ENCODE results near the gene TNFAIP3. TPM values are rescaled to one million over a fixed set of nuclear protein-coding genes. Genes with fewer than 3 reads are reported as not detected.

The TNFAIP3 gene
- total and polyA plus RNA-seq, 2 experiments from 2014 or later = 73.4 to 141 TPM

- H3K27ac ChIP-seq = peak overlapping the region; percentile 61
- TF ChIP-seq EZH2phosphoT487 (IDR thresholded peaks at IDR 0.05; ENCODE audit: low read depth, severe bottlenecking, unreplicated experiment) = no peak
- H3K36me3 ChIP-seq (replicated peaks; ENCODE audit: insufficient read depth, low read depth) = no peaks in the 10 kb centered on the region
- whole genome bisulfite sequencing (ENCODE audit: low lambda C conversion rate, missing lambda C conversion rate) = 30% methylated on average over 11 of the region's 11 CpGs
- no peaks in the 10 kb centered on the region for H3K27me3 ChIP-seq
- no peak overlapping the region for H3K4me3 ChIP-seq
- H2AFZ ChIP-seq = no peak overlapping the region
- no peaks in the 10 kb centered on the region for H3K9me3 ChIP-seq (ENCODE audit: low read depth)
- peaks cover 5% of the 10 kb centered on the region for H3K4me1 ChIP-seq (ENCODE audit: insufficient read depth)
- no peaks in the 10 kb centered on the region for H3K9me2 ChIP-seq (replicated peaks; ENCODE audit: insufficient read depth)
- peak overlapping the region; percentile 14 for H3K4me2 ChIP-seq
- peak; percentile 69 for DNase-seq (ENCODE audit: low spot score)
- H3K79me2 ChIP-seq = no peaks in the 10 kb centered on the region
- H4K20me1 ChIP-seq (ENCODE audit: insufficient read depth, poor library complexity, severe bottlenecking) = no peaks in the 10 kb centered on the region
Observed at GRCh38 chr6:137823826-137824555, 43.1 kb upstream of the TNFAIP3 start.

GRCh38 chr6:137824556-137824879, 42.5 kb upstream of the TNFAIP3 start:
- H3K27ac ChIP-seq = peak overlapping the region; percentile 61

DNA sequence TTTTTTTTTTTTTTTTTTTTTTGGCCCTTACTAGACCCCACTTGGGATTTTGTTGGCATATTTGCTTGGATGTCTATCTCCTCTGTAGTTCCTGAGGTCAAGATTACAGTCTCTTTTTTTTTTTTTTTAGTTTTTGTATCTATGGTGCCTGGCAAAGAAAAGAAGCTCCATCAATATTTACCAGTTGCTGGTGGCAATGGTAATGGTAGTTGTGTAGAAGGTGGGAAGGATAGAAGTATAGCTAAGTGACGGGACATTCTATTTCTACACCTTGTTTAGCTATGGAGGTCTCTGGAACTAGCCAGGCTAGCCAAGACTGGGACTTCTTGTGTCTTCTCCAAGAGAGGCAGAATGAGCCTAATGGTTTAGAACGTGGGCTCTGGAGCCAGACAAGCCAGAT, 42.2 kb upstream of the TNFAIP3 start:
- no peaks in the 10 kb centered on the region for H3K27me3 ChIP-seq
- H3K9me3 ChIP-seq (ENCODE audit: low read depth) = no peaks in the 10 kb centered on the region
- H3K79me2 ChIP-seq = no peaks in the 10 kb centered on the region
- H3K27ac ChIP-seq = no peak overlapping the region
- no peaks in the 10 kb centered on the region for H4K20me1 ChIP-seq (ENCODE audit: insufficient read depth, poor library complexity, severe bottlenecking)
- 84% methylated on average over 2 of the region's 2 CpGs for WGBS (ENCODE audit: low lambda C conversion rate, missing lambda C conversion rate)
- no peak overlapping the region for H3K4me3 ChIP-seq
- H3K9me2 ChIP-seq (replicated peaks; ENCODE audit: insufficient read depth) = no peaks in the 10 kb centered on the region
- TF ChIP-seq EZH2 (IDR thresholded peaks at IDR 0.05; ENCODE audit: borderline replicate concordance) (no peak), EZH2phosphoT487 (IDR thresholded peaks at IDR 0.05; ENCODE audit: low read depth, severe bottlenecking, unreplicated experiment) (no peak)
- TF ChIP-seq, protein P1, sequence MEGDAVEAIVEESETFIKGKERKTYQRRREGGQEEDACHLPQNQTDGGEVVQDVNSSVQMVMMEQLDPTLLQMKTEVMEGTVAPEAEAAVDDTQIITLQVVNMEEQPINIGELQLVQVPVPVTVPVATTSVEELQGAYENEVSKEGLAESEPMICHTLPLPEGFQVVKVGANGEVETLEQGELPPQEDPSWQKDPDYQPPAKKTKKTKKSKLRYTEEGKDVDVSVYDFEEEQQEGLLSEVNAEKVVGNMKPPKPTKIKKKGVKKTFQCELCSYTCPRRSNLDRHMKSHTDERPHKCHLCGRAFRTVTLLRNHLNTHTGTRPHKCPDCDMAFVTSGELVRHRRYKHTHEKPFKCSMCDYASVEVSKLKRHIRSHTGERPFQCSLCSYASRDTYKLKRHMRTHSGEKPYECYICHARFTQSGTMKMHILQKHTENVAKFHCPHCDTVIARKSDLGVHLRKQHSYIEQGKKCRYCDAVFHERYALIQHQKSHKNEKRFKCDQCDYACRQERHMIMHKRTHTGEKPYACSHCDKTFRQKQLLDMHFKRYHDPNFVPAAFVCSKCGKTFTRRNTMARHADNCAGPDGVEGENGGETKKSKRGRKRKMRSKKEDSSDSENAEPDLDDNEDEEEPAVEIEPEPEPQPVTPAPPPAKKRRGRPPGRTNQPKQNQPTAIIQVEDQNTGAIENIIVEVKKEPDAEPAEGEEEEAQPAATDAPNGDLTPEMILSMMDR (IDR thresholded peaks at IDR 0.05; ENCODE audit: poor library complexity) = no peak
- no peak overlapping the region for H3K4me2 ChIP-seq
- DNase-seq (ENCODE audit: low spot score) = no peak
- H2AFZ ChIP-seq = no peak overlapping the region
- no peaks in the 10 kb centered on the region for H3K36me3 ChIP-seq (replicated peaks; ENCODE audit: insufficient read depth, low read depth)
- peaks cover 5% of the 10 kb centered on the region for H3K4me1 ChIP-seq (ENCODE audit: insufficient read depth)

More at GRCh38 chr6:137824556-137824879, 42.5 kb upstream of the TNFAIP3 start:
- no peaks in the 10 kb centered on the region for H3K36me3 ChIP-seq (replicated peaks; ENCODE audit: insufficient read depth, low read depth)
- H4K20me1 ChIP-seq (ENCODE audit: insufficient read depth, poor library complexity, severe bottlenecking) = no peaks in the 10 kb centered on the region
- no peak overlapping the region for H3K4me3 ChIP-seq
- H3K9me3 ChIP-seq (ENCODE audit: low read depth) = no peaks in the 10 kb centered on the region
- no peaks in the 10 kb centered on the region for H3K27me3 ChIP-seq
- H3K79me2 ChIP-seq = no peaks in the 10 kb centered on the region
- H3K9me2 ChIP-seq (replicated peaks; ENCODE audit: insufficient read depth) = no peaks in the 10 kb centered on the region
- TF ChIP-seq, protein P1 (IDR thresholded peaks at IDR 0.05; ENCODE audit: poor library complexity) = no peak
- TF ChIP-seq EZH2phosphoT487 (IDR thresholded peaks at IDR 0.05; ENCODE audit: low read depth, severe bottlenecking, unreplicated experiment) (no peak), EZH2 (IDR thresholded peaks at IDR 0.05; ENCODE audit: borderline replicate concordance) (no peak)
- H2AFZ ChIP-seq = no peak overlapping the region
- WGBS (ENCODE audit: low lambda C conversion rate, missing lambda C conversion rate) = 64% methylated on average over 1 of the region's 1 CpG
- H3K4me2 ChIP-seq = no peak overlapping the region
- peaks cover 5% of the 10 kb centered on the region for H3K4me1 ChIP-seq (ENCODE audit: insufficient read depth)
- no peak for DNase-seq (ENCODE audit: low spot score)

DNA sequence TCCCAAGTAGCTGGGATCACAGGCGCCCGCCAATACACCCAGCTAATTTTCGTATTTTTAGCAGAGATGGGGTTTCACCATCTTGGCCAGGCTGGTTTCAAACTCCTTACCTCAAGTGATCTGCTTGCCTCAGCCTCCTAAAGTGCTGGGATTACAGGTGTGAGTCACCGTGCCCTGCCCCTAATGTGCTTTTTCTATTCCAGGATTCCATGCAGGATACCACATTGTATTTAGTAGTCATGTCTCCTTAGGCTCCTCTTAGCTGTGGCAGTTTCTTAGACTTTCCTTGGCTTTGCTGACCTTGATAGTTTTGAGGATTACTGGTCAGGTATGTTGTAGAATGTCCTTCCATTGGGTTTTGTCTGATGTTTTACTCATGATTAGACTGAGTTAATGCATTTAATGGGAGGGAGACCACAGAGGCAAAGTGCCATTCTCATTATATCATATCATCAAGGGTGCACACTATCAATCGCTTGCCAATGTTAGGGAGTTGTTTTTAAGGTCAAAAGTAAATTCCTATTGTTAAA, 39.6 kb upstream of the TNFAIP3 start:
- WGBS (ENCODE audit: low lambda C conversion rate, missing lambda C conversion rate) = 94% methylated on average over 5 of the region's 5 CpGs
- H3K36me3 ChIP-seq (replicated peaks; ENCODE audit: insufficient read depth, low read depth) = no peaks in the 10 kb centered on the region
- H3K4me3 ChIP-seq = no peak overlapping the region
- H3K27ac ChIP-seq = no peak overlapping the region
- no peak for TF ChIP-seq EZH2 (IDR thresholded peaks at IDR 0.05; ENCODE audit: borderline replicate concordance)
- no peaks in the 10 kb centered on the region for H3K27me3 ChIP-seq
- no peak overlapping the region for H2AFZ ChIP-seq
- no peak overlapping the region for H3K4me2 ChIP-seq
- DNase-seq (ENCODE audit: low spot score) = no peak
- H3K4me1 ChIP-seq (ENCODE audit: insufficient read depth) = no peaks in the 10 kb centered on the region
- H3K9me2 ChIP-seq (replicated peaks; ENCODE audit: insufficient read depth) = no peaks in the 10 kb centered on the region
- no peaks in the 10 kb centered on the region for H3K79me2 ChIP-seq
- no peaks in the 10 kb centered on the region for H3K9me3 ChIP-seq (ENCODE audit: low read depth)
- H4K20me1 ChIP-seq (ENCODE audit: insufficient read depth, poor library complexity, severe bottlenecking) = no peaks in the 10 kb centered on the region

Data from hepatocyte (in vitro differentiated cells).